HG03095 (cell line): ENCODE measurements around the gene ZNF205.
A peak's percentile ranks its signal among the peaks of the same experiment; 100 is the strongest.

Source experiments
- ATAC-seq: cut with Tn5 transposase; IDR thresholded peaks from one replicate; pipeline ENCODE4 v1.9.1; 2021; ENCODE audit warnings: moderate library complexity; ENCODE audit not compliant: unreplicated experiment

Gene ZNF205

GRCh38 chr16:3084969-3085670, 27.3 kb upstream of the ZNF205 start:
- ATAC-seq: no peak

DNA sequence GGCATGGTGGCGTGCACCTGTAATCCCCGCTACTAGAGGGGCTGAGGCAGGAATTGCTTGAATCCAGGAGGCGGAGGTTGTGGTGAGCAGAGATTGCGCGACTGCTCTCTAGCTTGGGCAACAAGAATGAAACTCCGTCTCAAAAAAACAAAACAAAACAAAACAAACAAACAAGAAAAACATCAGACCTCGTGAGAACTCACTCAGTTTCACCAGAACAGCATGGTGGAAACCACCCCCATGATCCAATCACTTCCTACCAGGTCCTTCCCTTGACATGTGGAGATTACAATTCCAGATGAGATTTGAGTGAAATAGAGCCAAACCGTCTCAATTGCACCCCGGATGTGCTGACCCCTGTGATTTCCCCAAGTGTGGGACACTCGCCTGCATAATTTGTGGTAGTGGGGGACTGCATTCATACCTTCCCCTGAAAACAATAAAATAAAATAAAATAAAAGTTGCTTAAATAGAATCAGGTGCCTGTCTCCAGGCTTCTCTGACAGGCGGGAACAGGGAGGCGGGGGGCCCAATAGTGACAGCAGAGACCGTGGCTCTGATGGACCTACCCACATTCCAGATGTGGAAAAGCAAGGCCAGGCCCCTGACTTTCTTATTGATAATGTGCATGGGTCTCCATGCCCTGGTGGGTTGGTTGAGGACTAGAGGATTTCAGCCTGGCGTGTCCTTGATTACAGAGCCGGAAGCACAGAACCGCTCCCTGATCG, 26.4 kb upstream of the ZNF205 start:
- no peak for ATAC-seq

GRCh38 chr16:3086596-3087242, 25.7 kb upstream of the ZNF205 start:
- ATAC-seq: no peak

- ATAC-seq: no peak
Measured at GRCh38 chr16:3087243-3088235, 24.8 kb upstream of the ZNF205 start.

GRCh38 chr16:3088450-3088849, 23.9 kb upstream of the ZNF205 start:
- no peak for ATAC-seq

GRCh38 chr16:3088925-3089716, 23.3 kb upstream of the ZNF205 start:
- no peak for ATAC-seq

DNA sequence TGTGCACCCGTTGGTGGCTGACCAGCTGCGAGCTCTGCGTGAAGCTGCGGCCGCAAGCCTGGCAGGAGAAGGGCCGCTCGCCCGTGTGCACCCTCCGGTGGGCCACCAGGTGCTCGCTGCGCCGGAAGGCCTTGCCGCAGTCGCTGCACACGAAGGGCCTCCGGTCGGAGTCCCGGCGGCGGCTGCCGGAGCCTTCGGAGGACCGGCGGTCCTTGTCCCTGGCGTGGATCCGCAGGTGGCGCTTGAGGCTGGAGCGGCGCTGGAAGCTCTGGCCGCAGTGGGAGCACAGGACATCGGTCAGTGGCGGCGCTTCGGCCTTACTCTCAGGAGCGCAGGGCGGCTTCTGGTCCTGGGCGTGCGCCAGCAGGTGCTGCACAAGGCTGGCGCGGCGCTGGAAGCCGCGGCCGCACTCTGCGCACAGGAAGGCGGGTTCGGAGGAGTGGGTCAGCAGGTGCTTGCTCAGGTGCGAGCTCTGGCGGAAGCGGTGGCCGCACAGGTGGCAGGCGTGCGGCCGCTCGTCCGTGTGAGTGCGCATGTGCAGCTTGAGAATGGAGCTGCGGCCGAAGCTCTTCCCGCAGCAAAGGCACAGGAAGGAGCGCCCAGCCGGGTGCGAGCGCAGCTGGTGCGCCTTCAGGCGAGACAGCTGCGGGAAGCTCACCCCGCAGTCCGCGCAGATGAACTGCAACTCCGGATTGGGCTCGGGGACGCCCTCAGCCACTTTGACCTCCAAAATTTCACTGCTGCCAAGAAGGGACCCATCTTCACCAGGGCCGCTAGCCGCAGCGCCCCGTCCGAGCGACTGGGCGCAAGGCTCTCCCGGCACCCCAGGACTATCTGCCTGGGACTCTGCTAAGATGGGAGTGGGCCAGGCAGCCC, 22.4 kb upstream of the ZNF205 start:
- ATAC-seq: no peak

DNA sequence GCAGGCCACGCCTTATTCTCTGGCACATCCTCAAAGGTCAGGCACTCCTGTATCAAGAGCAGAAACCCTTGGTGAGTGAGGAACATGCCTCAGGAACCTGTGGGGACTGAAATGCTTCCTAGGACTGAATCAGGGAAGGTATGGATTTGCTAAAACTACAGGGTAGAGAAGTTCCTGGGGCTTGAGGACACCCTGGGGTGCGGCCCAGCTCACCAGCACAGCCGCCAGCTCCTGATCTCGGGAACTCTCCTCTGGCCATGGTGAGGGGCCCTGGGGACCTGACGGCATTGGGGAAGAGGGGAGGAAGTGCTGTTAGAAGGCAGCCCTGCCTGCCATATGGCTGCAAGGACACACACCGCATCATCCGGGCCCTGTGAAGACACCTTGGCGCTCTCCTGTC, 20.8 kb upstream of the ZNF205 start:
- ATAC-seq: no peak

- no peak for ATAC-seq
Measured at GRCh38 chr16:3092501-3092941, 19.9 kb upstream of the ZNF205 start.

- no peak for ATAC-seq
Measured at GRCh38 chr16:3094289-3095027, 17.9 kb upstream of the ZNF205 start.

DNA sequence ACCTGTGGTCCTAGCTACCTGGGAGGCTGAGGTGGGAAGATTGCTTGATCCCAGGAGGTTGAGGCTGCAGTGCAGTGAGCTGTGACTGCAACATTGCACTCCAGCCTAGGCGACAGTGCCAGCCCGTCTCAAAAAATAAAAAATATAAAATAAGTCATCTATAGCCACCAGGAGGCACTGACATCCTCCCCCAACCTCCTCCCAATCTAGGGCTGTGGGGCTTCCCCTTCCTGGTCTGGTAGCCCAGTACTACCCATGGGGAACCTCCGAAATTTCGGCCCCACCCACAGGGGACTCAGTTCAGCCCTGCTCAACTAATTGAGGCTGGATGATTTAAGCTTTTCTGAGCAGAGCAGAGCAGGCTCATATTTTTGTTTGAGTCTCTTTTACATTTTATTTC, 16.5 kb upstream of the ZNF205 start:
- ATAC-seq: peak; percentile 58

DNA sequence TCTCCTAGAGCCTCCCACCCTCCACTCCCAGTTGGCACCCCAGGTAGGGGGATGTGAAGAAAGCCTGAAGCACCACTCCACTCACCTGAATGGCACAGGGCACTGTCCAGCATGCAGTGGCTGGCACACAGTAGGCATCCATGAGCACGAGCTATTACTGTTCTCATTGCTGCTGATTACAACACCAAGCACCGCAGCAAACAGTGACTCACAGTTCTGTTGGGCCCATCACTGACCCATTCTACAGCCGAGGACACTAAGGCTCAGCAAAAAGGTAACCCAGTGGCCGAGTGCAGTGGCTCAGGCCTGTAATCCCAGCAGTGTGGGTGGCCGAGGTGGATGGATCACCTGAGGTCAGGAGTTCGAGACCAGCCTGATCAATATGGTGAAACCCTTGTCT, 16.0 kb upstream of the ZNF205 start:
- no peak for ATAC-seq

DNA sequence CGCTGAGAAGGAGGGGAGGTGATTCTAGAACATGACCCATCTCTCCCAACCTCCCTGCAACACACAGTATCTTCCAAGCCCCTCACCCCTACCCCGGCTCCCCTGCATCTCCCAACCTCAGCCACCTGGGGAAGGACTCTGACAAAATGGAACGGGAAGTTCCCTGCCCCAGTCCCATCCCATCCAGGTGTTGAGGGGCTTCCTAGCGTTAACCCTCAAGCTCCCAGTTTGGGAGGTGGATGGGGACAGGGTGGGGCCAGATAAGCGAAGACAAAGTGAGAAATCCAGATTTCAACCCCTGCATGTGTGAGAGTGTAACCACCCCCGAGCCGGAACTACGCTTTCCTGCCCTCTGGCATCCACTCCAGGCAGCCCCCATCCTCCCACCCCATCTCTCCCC, 15.1 kb upstream of the ZNF205 start:
- ATAC-seq: no peak

DNA sequence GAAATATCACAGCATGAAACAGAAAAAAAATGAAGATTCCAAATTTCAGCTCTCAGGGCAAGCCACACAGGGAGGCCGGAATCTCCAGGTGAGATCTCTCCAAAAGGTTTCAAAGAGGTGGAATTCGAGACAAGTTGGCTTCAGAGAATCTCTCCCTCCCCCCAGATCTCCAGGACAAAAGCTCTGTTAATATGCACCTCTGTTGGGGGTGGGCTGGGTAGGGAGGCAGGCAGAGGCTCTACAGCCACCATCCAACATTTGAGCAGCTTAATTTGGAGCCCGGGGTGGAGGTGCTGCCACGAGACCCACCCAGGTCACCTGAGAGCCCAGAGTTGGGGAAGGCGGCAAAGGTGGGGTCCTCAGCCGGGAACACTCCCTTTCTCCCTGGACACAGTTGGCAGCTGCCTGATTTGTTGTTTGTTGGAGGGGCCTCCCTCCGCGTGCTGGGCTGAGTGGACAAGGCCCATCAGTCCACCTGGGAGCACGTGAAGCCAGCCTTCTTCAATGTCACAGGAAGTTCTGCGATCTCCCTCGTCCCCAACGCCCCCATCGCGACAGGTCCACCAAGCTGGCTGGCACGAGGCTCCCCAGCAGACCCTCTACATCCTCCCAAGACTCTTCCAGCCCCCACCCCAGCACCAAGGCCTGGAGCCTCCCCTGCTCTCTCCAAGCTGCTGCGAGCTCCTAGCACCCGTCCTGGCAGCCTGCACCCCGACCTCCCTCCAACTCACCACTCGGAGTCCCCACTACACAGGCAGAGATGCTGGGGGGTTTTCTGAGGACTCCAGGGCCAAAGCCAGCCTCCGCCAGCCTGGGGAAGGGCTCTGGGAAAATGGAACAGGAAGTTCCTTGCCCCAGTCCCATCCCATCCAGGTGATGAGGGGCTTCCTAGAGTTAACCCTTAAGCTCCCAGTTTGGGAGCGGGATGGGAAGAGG, 13.7 kb upstream of the ZNF205 start, which contains the start of gene ZSCAN10:
Gene ZSCAN10 (minus strand): TSS at position 836 of the 936 bp plus-strand sequence. CDS start 6,357 bp downstream, outside the sequence.
- no peak for ATAC-seq

- ATAC-seq: no peak
Measured at GRCh38 chr16:3099395-3099731, 13.0 kb upstream of the ZNF205 start.

GRCh38 chr16:3099732-3100499, 12.5 kb upstream of the ZNF205 start:
- ATAC-seq: no peak
